Peyer's patch (tissue), 4 donors: ENCODE results near the gene NEU2. TPM values are rescaled to one million over a fixed set of nuclear protein-coding genes. Genes with fewer than 3 reads are reported as not detected.

ENCODE experiments used
- DNase-seq, 3 donors: peaks; one replicate each; pipeline ENCODE4 v3.0.0-alpha.2; 2017 to 2019
- H3K27ac ChIP-seq, 4 donors: fragments of 200-600 bp; sonication (generic); one replicate each; pipeline ENCODE4 v1.5.1; 2016 to 2019
- H3K27me3 ChIP-seq, 2 donors: fragments of 200-600 bp; sonication (generic); one replicate each; pipeline ENCODE4 v1.5.1; 2019
- H3K36me3 ChIP-seq, 3 donors: fragments of 200-600 bp; sonication (generic); one replicate each; pipeline ENCODE4 v1.5.1; 2016 to 2019
- H3K4me1 ChIP-seq, 4 donors: fragments of 200-600 bp; sonication (generic); one replicate each; pipeline ENCODE4 v1.5.1; 2016 to 2019
- H3K4me3 ChIP-seq, 4 donors: fragments of 200-600 bp; sonication (generic); 1 replicate in 3 of 4; 2 replicates in 1 of 4; pipeline ENCODE4 v1.5.1; 2016 to 2019; ENCODE audit warnings: mild to moderate bottlenecking in 1 of 4
- H3K9me3 ChIP-seq, 4 donors: fragments of 200-600 bp; sonication (generic); one replicate each; pipeline ENCODE4 v1.5.1; 2016 to 2019; ENCODE audit warnings: mild to moderate bottlenecking in 1 of 4
- POLR2A ChIP-seq, 2 donors: fragments of 450-650 bp; IDR thresholded peaks; one replicate each; pipeline ENCODE4 v1.5.1; 2017; ENCODE audit warnings: antibody characterized with exemption in 2 of 2, mild to moderate bottlenecking in 2 of 2, moderate library complexity in 2 of 2
- total RNA-seq, 4 donors: library from RNA; depleted of rRNA; stranded (reverse); fragments of >200 nt; gene quantifications; one replicate each; pipeline ENCODE4 v1.1.0, GENCODE V29; 2016
- TF ChIP-seq, protein P1 (sequence below), 6 experiments: fragments of 450-650 bp in 4 of 6; fragments of 200-600 bp in 2 of 6; sonication (generic) in 1 of 6; IDR thresholded peaks; one replicate each; pipeline ENCODE4 v1.5.1; 2017 to 2019; ENCODE audit warnings: antibody characterized with exemption in 6 of 6, mild to moderate bottlenecking in 3 of 6, moderate library complexity in 1 of 6

The NEU2 gene
- total RNA-seq, 4 donors from 2014 or later, result not detected

GRCh38 chr2:233082931-233083755, 50.7 kb downstream of the NEU2 start:
- no peaks in the 10 kb centered on the region for H3K9me3 ChIP-seq
- DNase-seq, result peak; percentile 17 to 46 (median 34)
- TF ChIP-seq, protein P1, sequence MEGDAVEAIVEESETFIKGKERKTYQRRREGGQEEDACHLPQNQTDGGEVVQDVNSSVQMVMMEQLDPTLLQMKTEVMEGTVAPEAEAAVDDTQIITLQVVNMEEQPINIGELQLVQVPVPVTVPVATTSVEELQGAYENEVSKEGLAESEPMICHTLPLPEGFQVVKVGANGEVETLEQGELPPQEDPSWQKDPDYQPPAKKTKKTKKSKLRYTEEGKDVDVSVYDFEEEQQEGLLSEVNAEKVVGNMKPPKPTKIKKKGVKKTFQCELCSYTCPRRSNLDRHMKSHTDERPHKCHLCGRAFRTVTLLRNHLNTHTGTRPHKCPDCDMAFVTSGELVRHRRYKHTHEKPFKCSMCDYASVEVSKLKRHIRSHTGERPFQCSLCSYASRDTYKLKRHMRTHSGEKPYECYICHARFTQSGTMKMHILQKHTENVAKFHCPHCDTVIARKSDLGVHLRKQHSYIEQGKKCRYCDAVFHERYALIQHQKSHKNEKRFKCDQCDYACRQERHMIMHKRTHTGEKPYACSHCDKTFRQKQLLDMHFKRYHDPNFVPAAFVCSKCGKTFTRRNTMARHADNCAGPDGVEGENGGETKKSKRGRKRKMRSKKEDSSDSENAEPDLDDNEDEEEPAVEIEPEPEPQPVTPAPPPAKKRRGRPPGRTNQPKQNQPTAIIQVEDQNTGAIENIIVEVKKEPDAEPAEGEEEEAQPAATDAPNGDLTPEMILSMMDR (IDR thresholded peaks at IDR 0.05), result peak in 1 of 6 experiments; percentile 1
- no peak for TF ChIP-seq POLR2A (IDR thresholded peaks at IDR 0.05)
- H3K27me3 ChIP-seq, result no peaks in the 10 kb centered on the region
- peaks cover 0 to 75% (median 39%) of the 10 kb centered on the region in 4 donors for H3K4me1 ChIP-seq
- H3K4me3 ChIP-seq, result peak overlapping the region in 1 of 4 donors; percentile 10
- peak overlapping the region; percentile 78 to 95 (median 86) for H3K27ac ChIP-seq
- no peaks in the 10 kb centered on the region for H3K36me3 ChIP-seq

GRCh38 chr2:233083782-233084181, 51.3 kb downstream of the NEU2 start:
- DNase-seq, result peak in 2 of 3 donors; percentile 16
- Histone ChIP-seq H3K27ac (peak overlapping the region; percentile 78 to 95 (median 86)), H3K9me3 (no peaks in the 10 kb centered on the region), H3K27me3 (no peaks in the 10 kb centered on the region), H3K36me3 (no peaks in the 10 kb centered on the region), H3K4me1 (peaks cover 0 to 75% (median 41%) of the 10 kb centered on the region in 4 donors), H3K4me3 (peak overlapping the region in 3 of 4 donors; percentile 4 to 10 (median 8))
- TF ChIP-seq, protein P1 (IDR thresholded peaks at IDR 0.05), result no peak
- no peak for TF ChIP-seq POLR2A (IDR thresholded peaks at IDR 0.05)

DNA sequence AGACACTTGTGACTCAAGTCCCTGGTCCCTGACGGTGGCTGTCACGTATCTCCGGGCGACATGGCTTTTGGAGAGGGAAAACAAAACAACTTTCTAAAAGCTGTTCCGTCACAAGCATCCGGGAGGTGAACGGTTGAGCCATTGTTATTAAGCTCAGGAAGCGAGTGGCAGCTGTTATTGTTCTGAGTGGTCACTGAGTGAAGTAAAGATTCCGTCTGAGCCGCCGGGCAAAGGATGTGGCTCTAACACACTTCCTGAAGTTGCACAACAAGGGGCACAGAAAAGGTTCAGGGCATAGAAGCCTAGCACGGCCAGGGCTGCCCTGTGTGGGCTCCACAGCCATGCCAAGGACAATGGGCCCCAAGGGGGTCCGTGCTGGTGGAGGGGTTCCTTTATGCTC, 52.0 kb downstream of the NEU2 start:
- DNase-seq, result peak; percentile 42 to 92 (median 87)

More for the DNA sequence above, 52.0 kb downstream of the NEU2 start:
- H3K36me3 ChIP-seq, result no peaks in the 10 kb centered on the region
- H3K9me3 ChIP-seq, result no peaks in the 10 kb centered on the region
- peak overlapping the region in 1 of 4 donors; percentile 12 for H3K4me3 ChIP-seq
- peak overlapping the region; percentile 78 to 95 (median 86) for H3K27ac ChIP-seq
- no peaks in the 10 kb centered on the region for H3K27me3 ChIP-seq
- TF ChIP-seq, protein P1 (IDR thresholded peaks at IDR 0.05), result no peak
- no peak for TF ChIP-seq POLR2A (IDR thresholded peaks at IDR 0.05)
- peaks cover 0 to 75% (median 41%) of the 10 kb centered on the region in 4 donors for H3K4me1 ChIP-seq

Other genes with a start within 250 kb of the NEU2 start
- gene SNORC, start 162.4 kb upstream of the NEU2 start, total RNA-seq, result 1 to 10 TPM; 3.5 to 9.7 (median 7.3) TPM
- 100 to 1,000 TPM in 2 of 4 donors, 10 to 100 TPM in 2; 54.5 to 116 (median 98.1) TPM for gene NGEF, start 19.4 kb upstream of the NEU2 start, total RNA-seq
- 100 to 1,000 TPM in 1 of 4 donors, 10 to 100 TPM in 3; 11.6 to 333 (median 26.2) TPM for gene INPP5D, start 27.7 kb downstream of the NEU2 start, total RNA-seq
- gene ATG16L1, start 219.0 kb downstream of the NEU2 start, total RNA-seq, result 100 to 1,000 TPM in 1 of 4 donors, 10 to 100 TPM in 3; 46.4 to 125 (median 58.4) TPM